Sigmoid colon (tissue), 7 donors: ENCODE results near the gene RHOC. TPM values are rescaled to one million over a fixed set of nuclear protein-coding genes. Genes with fewer than 3 reads are reported as not detected.
"Not testable (repeated sequence)": the region's sequence is repeated elsewhere in the genome, so short reads cannot be mapped to it uniquely, and the experiment has no call there.

Source experiments
- DNase-seq: peaks from one replicate; pipeline ENCODE4 v3.0.0-alpha.2; 2019
- H3K27ac ChIP-seq, 4 donors: fragments of 200-600 bp; sonication (generic); one replicate each; pipeline ENCODE4 v1.5.1; 2016 to 2019; ENCODE audit warnings: mild to moderate bottlenecking in 1 of 4
- H3K27me3 ChIP-seq, 3 donors: fragments of 200-600 bp; sonication (generic); one replicate each; pipeline ENCODE4 v1.5.1; 2019; ENCODE audit warnings: mild to moderate bottlenecking in 1 of 3
- H3K36me3 ChIP-seq, 4 donors: fragments of 200-600 bp; sonication (generic); one replicate each; pipeline ENCODE4 v1.5.1; 2016 to 2019
- H3K4me1 ChIP-seq, 4 donors: fragments of 200-600 bp; sonication (generic); one replicate each; pipeline ENCODE4 v1.5.1; 2017 to 2019
- H3K4me3 ChIP-seq, 4 donors: fragments of 200-600 bp; sonication (generic); one replicate each; pipeline ENCODE4 v1.5.1; 2017 to 2019; ENCODE audit warnings: mild to moderate bottlenecking in 2 of 4, moderate library complexity in 1 of 4
- H3K9me3 ChIP-seq, 4 donors: fragments of 200-600 bp in 3 of 4; sonication (generic) in 3 of 4; one replicate each; pipeline versions ENCODE4 v1.5.1 to v1.6.1; 2013 to 2019
- EP300 ChIP-seq, 4 donors: sonication (generic); formaldehyde crosslinking; IDR thresholded peaks; one replicate each; pipeline ENCODE4 v1.6.1; 2017; ENCODE audit warnings: antibody characterized with exemption in 4 of 4
- POLR2A ChIP-seq, 2 donors: fragments of 450-650 bp; IDR thresholded peaks; one replicate each; pipeline ENCODE4 v1.6.1; 2016; ENCODE audit warnings: antibody characterized with exemption in 2 of 2, mild to moderate bottlenecking in 2 of 2, moderate library complexity in 2 of 2
- POLR2AphosphoS5 ChIP-seq, 4 donors: sonication (generic); formaldehyde crosslinking; IDR thresholded peaks; one replicate each; pipeline ENCODE4 v1.6.1; 2017; ENCODE audit warnings: antibody characterized with exemption in 4 of 4
- WGBS, 2 donors: extraction: QIAGEN DNeasy Blood & Tissue Kit; methylation state at CpG; one replicate each; pipeline ENCODE4 v1.1.7; 2013; 5-methylcytosine and 5-hydroxymethylcytosine counted together
- intact Hi-C: fragments of 100-400 bp; cut with DNase I; formaldehyde crosslinking; loops from one replicate; pipeline ENCODE4 v1.15.1; 2023
- polyA plus RNA-seq, 3 donors: library from polyadenylated mRNA; stranded (reverse); fragments of 200-250 nt; gene quantifications; one replicate each; pipeline ENCODE4 v1.2.3, GENCODE V29; 2013
- total RNA-seq, 4 donors: library from RNA; depleted of rRNA; stranded (reverse); fragments of >200 nt; gene quantifications; one replicate each; pipeline ENCODE4 v1.1.0, GENCODE V29; 2016
- TF ChIP-seq, protein P1 (sequence below), 4 experiments: fragments of 450-650 bp in 3 of 4; fragments of 200-600 bp in 1 of 4; IDR thresholded peaks; one replicate each; pipeline ENCODE4 v1.5.1; 2016 to 2019; ENCODE audit warnings: antibody characterized with exemption in 4 of 4, mild to moderate bottlenecking in 3 of 4, moderate library complexity in 2 of 4
- donor health status: healthy with polysubstance abuse.
- donor health status: Bipolar disorder and iron deficiency.
- donor health status: healthy.

The RHOC gene
- total and polyA plus RNA-seq, 7 donors = 181 to 1,259 (median 244) TPM

DNA sequence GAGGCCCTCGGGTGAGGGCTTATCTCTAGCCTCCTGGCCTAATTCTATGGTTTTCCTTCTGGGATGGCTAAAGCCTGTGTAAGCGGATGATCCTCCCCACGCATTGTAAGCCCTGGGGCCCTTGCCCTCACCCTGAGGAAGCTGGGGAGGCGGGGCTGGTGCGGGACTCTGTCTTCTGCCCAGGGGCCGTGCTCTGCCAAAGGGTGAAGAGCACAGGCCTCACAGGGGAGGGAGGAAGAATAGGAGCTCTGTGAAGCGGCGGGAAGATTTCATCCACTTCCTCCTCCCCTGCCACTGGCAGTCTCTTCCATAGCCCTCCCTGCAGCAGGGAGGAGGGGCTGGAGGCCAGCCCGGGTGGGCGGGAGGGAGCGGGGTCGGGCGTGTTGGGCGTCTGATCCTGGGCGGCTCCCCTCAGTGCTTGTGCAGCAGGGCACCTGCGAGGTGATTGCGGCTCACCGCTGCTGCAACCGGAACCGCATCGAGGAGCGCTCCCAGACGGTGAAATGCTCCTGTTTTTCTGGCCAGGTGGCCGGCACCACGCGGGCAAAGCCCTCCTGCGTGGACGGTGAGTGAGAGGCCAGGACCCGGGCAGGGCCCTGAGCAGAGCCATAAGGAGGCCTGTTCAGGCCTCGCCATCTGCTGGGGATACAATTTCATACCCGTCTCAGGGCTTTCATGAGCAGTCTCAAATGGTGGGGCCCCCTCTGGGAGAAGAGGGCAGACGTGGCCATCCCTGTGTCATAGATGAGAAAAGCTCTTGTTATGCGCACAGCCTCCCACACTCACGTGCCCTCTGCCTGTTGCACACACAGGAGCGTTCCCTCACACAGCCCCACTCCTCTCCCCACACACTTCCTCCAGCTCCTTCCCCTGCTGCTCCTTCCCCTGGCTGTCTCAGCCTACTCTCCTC lies 15.9 kb upstream of the RHOC start:
- no peak overlapping the region for H3K27ac ChIP-seq
- H3K9me3 ChIP-seq = no peaks in the 10 kb centered on the region
- intact Hi-C loops = no loop called here
- no peak for TF ChIP-seq POLR2AphosphoS5 (IDR thresholded peaks at IDR 0.05)
- no peak for TF ChIP-seq EP300 (IDR thresholded peaks at IDR 0.05)
- TF ChIP-seq POLR2A (IDR thresholded peaks at IDR 0.05) = no peak
- TF ChIP-seq, protein P1, sequence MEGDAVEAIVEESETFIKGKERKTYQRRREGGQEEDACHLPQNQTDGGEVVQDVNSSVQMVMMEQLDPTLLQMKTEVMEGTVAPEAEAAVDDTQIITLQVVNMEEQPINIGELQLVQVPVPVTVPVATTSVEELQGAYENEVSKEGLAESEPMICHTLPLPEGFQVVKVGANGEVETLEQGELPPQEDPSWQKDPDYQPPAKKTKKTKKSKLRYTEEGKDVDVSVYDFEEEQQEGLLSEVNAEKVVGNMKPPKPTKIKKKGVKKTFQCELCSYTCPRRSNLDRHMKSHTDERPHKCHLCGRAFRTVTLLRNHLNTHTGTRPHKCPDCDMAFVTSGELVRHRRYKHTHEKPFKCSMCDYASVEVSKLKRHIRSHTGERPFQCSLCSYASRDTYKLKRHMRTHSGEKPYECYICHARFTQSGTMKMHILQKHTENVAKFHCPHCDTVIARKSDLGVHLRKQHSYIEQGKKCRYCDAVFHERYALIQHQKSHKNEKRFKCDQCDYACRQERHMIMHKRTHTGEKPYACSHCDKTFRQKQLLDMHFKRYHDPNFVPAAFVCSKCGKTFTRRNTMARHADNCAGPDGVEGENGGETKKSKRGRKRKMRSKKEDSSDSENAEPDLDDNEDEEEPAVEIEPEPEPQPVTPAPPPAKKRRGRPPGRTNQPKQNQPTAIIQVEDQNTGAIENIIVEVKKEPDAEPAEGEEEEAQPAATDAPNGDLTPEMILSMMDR (IDR thresholded peaks at IDR 0.05) = no peak
- no peaks in the 10 kb centered on the region for H3K36me3 ChIP-seq
- peaks cover 0 to 19% (median 18%) of the 10 kb centered on the region in 4 donors for H3K4me1 ChIP-seq
- H3K27me3 ChIP-seq = peaks cover 0 to 6% (median 0%) of the 10 kb centered on the region in 3 donors
- peak overlapping the region in 3 of 4 donors; percentile 17 to 28 (median 28) for H3K4me3 ChIP-seq
- DNase-seq = no peak
- 13 to 14% methylated on average over 35 of the region's 35 CpGs for WGBS, 2 donors

DNA sequence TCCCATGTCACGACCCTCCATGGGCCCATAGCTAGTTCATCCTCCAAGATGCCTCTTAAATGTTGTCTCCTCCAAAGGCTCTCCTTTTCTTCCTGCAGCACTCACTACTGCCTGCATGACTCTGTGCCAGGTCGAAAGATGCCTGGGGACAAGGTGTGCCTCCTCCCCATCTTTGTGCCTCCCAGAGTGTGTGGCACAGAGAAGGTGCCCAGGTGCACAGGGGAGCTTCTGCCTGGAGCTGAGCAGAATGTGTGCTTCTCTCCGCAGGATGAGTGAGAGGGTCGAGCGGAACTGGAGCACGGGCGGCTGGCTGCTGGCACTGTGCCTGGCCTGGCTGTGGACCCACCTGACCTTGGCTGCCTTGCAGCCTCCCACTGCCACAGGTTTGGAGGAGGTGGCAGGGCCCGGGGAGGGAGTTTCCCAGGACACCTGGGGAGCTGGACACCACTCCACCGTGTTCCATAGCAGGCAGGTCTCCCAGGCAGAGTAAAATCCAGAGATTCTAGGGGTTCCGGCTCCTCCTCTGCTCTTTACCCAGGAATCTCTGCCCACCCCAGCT lies 15.1 kb upstream of the RHOC start:
- H3K4me3 ChIP-seq = no peak overlapping the region

DNA sequence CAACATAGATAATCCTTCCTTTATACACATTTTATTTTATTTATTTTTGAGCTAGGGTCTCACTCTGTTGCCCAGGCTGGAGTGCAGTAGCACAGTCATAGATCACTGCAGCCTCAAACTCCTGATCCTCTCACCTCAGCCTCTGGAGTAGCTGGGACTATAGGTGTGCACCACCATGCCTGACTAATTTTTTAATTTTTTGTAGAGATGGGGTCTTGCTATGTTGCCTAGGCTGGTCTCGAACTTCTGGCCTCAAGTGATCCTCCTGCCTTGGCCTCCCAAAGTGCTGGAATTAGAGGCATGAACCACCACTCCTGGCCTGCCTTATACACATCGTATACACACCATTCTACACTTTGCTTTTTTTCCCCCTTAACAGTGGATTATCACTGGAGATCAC lies 14.4 kb upstream of the RHOC start:
- H3K27ac ChIP-seq, H3K9me3 ChIP-seq, H3K4me3 ChIP-seq, H3K36me3 ChIP-seq, intact Hi-C loops, H3K27me3 ChIP-seq, DNase-seq: not testable (repeated sequence)
- 91 to 92% methylated on average over 2 of the region's 2 CpGs for WGBS, 2 donors
- H3K4me1 ChIP-seq = peaks cover 0 to 19% (median 18%) of the 10 kb centered on the region in 4 donors

More for the DNA sequence above, 15.1 kb upstream of the RHOC start:
- 76 to 84% methylated on average over 10 of the region's 10 CpGs for WGBS, 2 donors
- Histone ChIP-seq H3K27me3 (peaks cover 0 to 6% (median 0%) of the 10 kb centered on the region in 3 donors), H3K9me3 (no peaks in the 10 kb centered on the region), H3K4me1 (peaks cover 0 to 19% (median 18%) of the 10 kb centered on the region in 4 donors), H3K36me3 (no peaks in the 10 kb centered on the region), H3K27ac (no peak overlapping the region)
- no peak for TF ChIP-seq POLR2A (IDR thresholded peaks at IDR 0.05)
- TF ChIP-seq POLR2AphosphoS5 (IDR thresholded peaks at IDR 0.05) = no peak
- TF ChIP-seq EP300 (IDR thresholded peaks at IDR 0.05) = no peak
- TF ChIP-seq, protein P1 (IDR thresholded peaks at IDR 0.05) = no peak
- intact Hi-C loops = no loop called here
- DNase-seq = no peak

DNA sequence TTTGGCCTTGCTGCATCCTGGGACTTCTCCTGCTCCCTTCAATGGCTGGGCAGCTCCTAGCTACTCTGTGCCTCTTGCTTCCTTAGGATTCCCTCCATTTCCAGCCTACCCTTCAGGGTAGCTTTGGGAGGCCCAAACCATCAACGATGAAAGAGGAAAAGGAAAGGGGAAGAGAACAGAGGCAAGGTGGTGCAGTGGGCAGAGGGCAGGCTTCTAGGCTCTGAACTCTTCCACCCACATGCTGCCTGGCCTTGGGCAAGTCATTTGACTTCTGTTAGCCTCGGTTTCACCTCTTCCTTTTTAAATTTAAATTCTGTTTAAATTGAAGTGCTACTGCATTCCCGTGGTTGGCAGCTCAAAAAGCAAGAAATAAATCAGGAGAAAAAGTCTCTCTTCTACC lies 13.9 kb upstream of the RHOC start:
- Histone ChIP-seq H3K4me3 (no peak overlapping the region), H3K9me3 (no peaks in the 10 kb centered on the region), H3K27me3 (peaks cover 0 to 6% (median 0%) of the 10 kb centered on the region in 3 donors), H3K36me3 (no peaks in the 10 kb centered on the region), H3K4me1 (peaks cover 0 to 24% (median 22%) of the 10 kb centered on the region in 4 donors), H3K27ac (no peak overlapping the region)
- TF ChIP-seq, protein P1 (IDR thresholded peaks at IDR 0.05) = no peak
- no peak for TF ChIP-seq POLR2A (IDR thresholded peaks at IDR 0.05)
- no peak for TF ChIP-seq EP300 (IDR thresholded peaks at IDR 0.05)
- no peak for TF ChIP-seq POLR2AphosphoS5 (IDR thresholded peaks at IDR 0.05)
- intact Hi-C loops = no loop called here
- 68 to 74% methylated on average over 3 of the region's 3 CpGs for WGBS, 2 donors
- DNase-seq = no peak

DNA sequence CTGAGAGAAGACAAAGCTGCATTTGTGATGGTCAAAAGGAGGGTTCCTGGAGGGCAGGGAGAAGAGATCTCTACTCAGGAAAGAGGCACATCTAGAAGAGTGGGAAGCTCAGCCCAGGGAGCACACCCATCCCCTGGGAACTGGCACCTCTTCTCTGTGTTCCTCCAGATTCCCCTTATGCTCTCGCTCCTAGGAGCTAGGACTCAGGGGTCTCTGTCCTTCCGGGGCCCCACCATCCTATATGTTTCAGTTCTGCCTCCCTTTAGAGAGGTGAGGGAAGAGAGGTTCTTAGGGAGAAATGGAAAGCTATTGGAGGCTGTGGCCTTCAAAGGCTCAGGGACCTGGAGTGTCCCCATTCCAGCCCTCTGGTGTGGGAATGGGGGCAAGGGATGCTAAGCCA lies 12.8 kb upstream of the RHOC start:
- peaks cover 0 to 33% (median 32%) of the 10 kb centered on the region in 4 donors for H3K4me1 ChIP-seq
- no peaks in the 10 kb centered on the region for H3K9me3 ChIP-seq
- no peaks in the 10 kb centered on the region for H3K36me3 ChIP-seq
- 92 to 98% methylated on average over 2 of the region's 2 CpGs for WGBS, 2 donors
- intact Hi-C loops = loop anchor here (2.0 to 10.0 kb wide), 4 partner anchors 163 to 1095 kb away; partner anchors contain the start of genes RSBN1 and SLC16A1
- H3K4me3 ChIP-seq = no peak overlapping the region
- peaks cover 0 to 6% (median 0%) of the 10 kb centered on the region in 3 donors for H3K27me3 ChIP-seq
- DNase-seq = no peak
- TF ChIP-seq POLR2AphosphoS5 (IDR thresholded peaks at IDR 0.05) (no peak), POLR2A (IDR thresholded peaks at IDR 0.05) (no peak), EP300 (IDR thresholded peaks at IDR 0.05) (no peak)
- TF ChIP-seq, protein P1 (IDR thresholded peaks at IDR 0.05) = no peak
- no peak overlapping the region for H3K27ac ChIP-seq
